WTC11 (cell line): ENCODE measurements around the gene DPP10. TPM values are rescaled to one million over a fixed set of nuclear protein-coding genes. Genes with fewer than 3 reads are reported as not detected.
"Not testable (repeated sequence)": the region's sequence is repeated elsewhere in the genome, so short reads cannot be mapped to it uniquely, and the experiment has no call there.

Experiments
- ATAC-seq: fragments of 200-7000 bp; cut with Tn5 transposase; 2 replicates; pipeline ENCODE4 v1.10.0; 2021; ENCODE audit warnings: mild to moderate bottlenecking, moderate library complexity
- CTCF ChIA-PET: fragments of 300-600 bp; sonication (Branson Sonifier 250); formaldehyde crosslinking; loops from one replicate; lab custom pipeline; 2021; ENCODE audit warnings: antibody characterized with exemption; lab: Charles Lee
- POLR2A ChIA-PET: fragments of 350-600 bp; sonication (Branson Sonifier 250); formaldehyde crosslinking; loops from one replicate; lab custom pipeline; 2021; ENCODE audit warnings: antibody characterized with exemption; lab: Charles Lee
- DNase-seq: peaks from one replicate; pipeline ENCODE4 v3.0.0; 2021; ENCODE audit warnings: low spot score
- H3K27ac Mint-ChIP-seq: 2 replicates; pipeline ENCODE4 v1.8.0; 2021; ENCODE audit warnings: mixed read lengths
- H3K27me3 Mint-ChIP-seq: 2 replicates; pipeline ENCODE4 v1.8.0; 2021; ENCODE audit warnings: low read depth, mild to moderate bottlenecking, moderate library complexity, mixed read lengths
- H3K36me3 Mint-ChIP-seq: 2 replicates; pipeline ENCODE4 v1.8.0; 2021; ENCODE audit warnings: mixed read lengths
- H3K4me1 Mint-ChIP-seq: 2 replicates; pipeline ENCODE4 v1.8.0; 2022; ENCODE audit warnings: mixed read lengths
- H3K4me3 Mint-ChIP-seq: 2 replicates; pipeline ENCODE4 v1.8.0; 2021; ENCODE audit warnings: mild to moderate bottlenecking, moderate library complexity, mixed read lengths
- H3K9me3 Mint-ChIP-seq: 2 replicates; pipeline ENCODE4 v1.8.0; 2021; ENCODE audit warnings: mixed read lengths
- ARID4B ChIP-seq: sonication (generic); formaldehyde crosslinking; IDR thresholded peaks from 2 replicates; pipeline ENCODE4 v1.8.0; 2023; ENCODE audit warnings: missing genetic modification reagents, mild to moderate bottlenecking, borderline replicate concordance
- ATF2 ChIP-seq: sonication (generic); formaldehyde crosslinking; IDR thresholded peaks from 2 replicates; pipeline ENCODE4 v1.8.1; 2022; ENCODE audit warnings: low read depth, missing genetic modification reagents, borderline replicate concordance
- CREM ChIP-seq: sonication (generic); formaldehyde crosslinking; IDR thresholded peaks from 2 replicates; pipeline ENCODE4 v1.8.1; 2022; ENCODE audit warnings: mild to moderate bottlenecking, missing genetic modification reagents, moderate library complexity
- ELF4 ChIP-seq: sonication (generic); formaldehyde crosslinking; IDR thresholded peaks from 2 replicates; pipeline ENCODE4 v1.8.1; 2022; ENCODE audit warnings: low read depth, mild to moderate bottlenecking, moderate library complexity, missing genetic modification reagents
- ETV6 ChIP-seq: sonication (generic); formaldehyde crosslinking; IDR thresholded peaks from 2 replicates; pipeline ENCODE4 v1.8.1; 2022; ENCODE audit warnings: mild to moderate bottlenecking, missing genetic modification reagents
- FOXK1 ChIP-seq: sonication (generic); formaldehyde crosslinking; IDR thresholded peaks from 2 replicates; pipeline ENCODE4 v1.8.0; 2022; ENCODE audit warnings: mild to moderate bottlenecking, moderate library complexity, missing genetic modification reagents
- HMGA2 ChIP-seq: fragments of 250-450 bp; sonication (Bioruptor Pico); IDR thresholded peaks from 2 replicates; pipeline ENCODE4 v1.4.0; 2021; ENCODE audit warnings: mild to moderate bottlenecking, moderate library complexity
- JUN ChIP-seq: sonication (generic); formaldehyde crosslinking; IDR thresholded peaks from 2 replicates; pipeline ENCODE4 v1.8.0; 2023; ENCODE audit warnings: mild to moderate bottlenecking, missing genetic modification reagents
- NR3C1 ChIP-seq: sonication (generic); formaldehyde crosslinking; conservative IDR thresholded peaks from 2 replicates; pipeline ENCODE4 v1.8.1; 2023; ENCODE audit warnings: low read depth, mild to moderate bottlenecking, missing genetic modification reagents
- SOX15 ChIP-seq: fragments of 250-450 bp; sonication (Bioruptor Pico); IDR thresholded peaks from 2 replicates; pipeline ENCODE4 v1.9.0; 2021; ENCODE audit warnings: mild to moderate bottlenecking
- TEAD1 ChIP-seq: sonication (generic); formaldehyde crosslinking; IDR thresholded peaks from 2 replicates; pipeline ENCODE4 v1.8.0; 2022; ENCODE audit warnings: mild to moderate bottlenecking, missing genetic modification reagents
- ZNF263 ChIP-seq: sonication (generic); formaldehyde crosslinking; IDR thresholded peaks from 2 replicates; pipeline ENCODE4 v1.8.1; 2022; ENCODE audit warnings: low read depth, mild to moderate bottlenecking, moderate library complexity, missing genetic modification reagents
- ZNF396 ChIP-seq: fragments of 250-450 bp; sonication (Bioruptor Pico); IDR thresholded peaks from 2 replicates; pipeline ENCODE4 v1.8.0; 2021; ENCODE audit warnings: mild to moderate bottlenecking, moderate library complexity, borderline replicate concordance
- ZNF425 ChIP-seq: fragments of 250-450 bp; sonication (Bioruptor Pico); conservative IDR thresholded peaks from 2 replicates; pipeline ENCODE4 v1.9.0; 2021; ENCODE audit warnings: mild to moderate bottlenecking
- ZNF532 ChIP-seq: fragments of 250-450 bp; sonication (Bioruptor Pico); IDR thresholded peaks from 2 replicates; pipeline ENCODE4 v1.9.0; 2021; ENCODE audit warnings: mild to moderate bottlenecking, borderline replicate concordance
- total RNA-seq: library from RNA; stranded (reverse); gene quantifications from 3 replicates; pipeline ENCODE4 v1.2.3, GENCODE V29; 2021

The DPP10 gene
- total RNA-seq, 1 experiment from 2014 or later: 4.0 TPM

GRCh38 chr2:114748175-114748574 lies 305.7 kb downstream of the DPP10 start:
- H3K27ac Mint-ChIP-seq, H3K27me3 Mint-ChIP-seq, DNase-seq, H3K4me3 Mint-ChIP-seq, POLR2A ChIA-PET, CTCF ChIA-PET, ATAC-seq: not testable (repeated sequence)
- Mint-ChIP-seq H3K36me3 (peaks cover 16% of the 10 kb centered on the region), H3K9me3 (peaks cover 41% of the 10 kb centered on the region), H3K4me1 (peaks cover 11% of the 10 kb centered on the region)
- peak; percentile 65; the same call in 1 of the 2 replicates for TF ChIP-seq HMGA2 (CRISPR knock-in tag)

- POLR2A ChIA-PET: no interaction called here
- Mint-ChIP-seq H3K36me3 (peaks cover 9% of the 10 kb centered on the region), H3K4me1 (peaks cover 2% of the 10 kb centered on the region; the same call in 1 of the 2 replicates), H3K27me3 (no peaks in the 10 kb centered on the region; the same call in 1 of the 2 replicates), H3K9me3 (peaks cover 30% of the 10 kb centered on the region), H3K27ac (no peak overlapping the region), H3K4me3 (no peak overlapping the region)
- CTCF ChIA-PET: no interaction called here
- DNase-seq (no peak), ATAC-seq (no peak)
- TF ChIP-seq CREM (no peak), ZNF263 (CRISPR knock-in tag) (no peak), ELF4 (CRISPR knock-in tag) (no peak), NR3C1 (CRISPR knock-in tag) (no peak)
Observed at GRCh38 chr2:114752425-114752824, 310.0 kb downstream of the DPP10 start.

- Mint-ChIP-seq H3K9me3 (peaks cover 36% of the 10 kb centered on the region), H3K27ac (no peak overlapping the region), H3K4me1 (peaks cover 5% of the 10 kb centered on the region; the same call in 1 of the 2 replicates), H3K27me3 (peaks cover 3% of the 10 kb centered on the region; the same call in 1 of the 2 replicates), H3K4me3 (no peak overlapping the region), H3K36me3 (peaks cover 9% of the 10 kb centered on the region)
- POLR2A ChIA-PET: interaction anchor here (0.6 kb wide), 1 partner anchor 349 kb away, joined by 5 read pairs; no protein-coding TSS in a partner anchor
- no peak for TF ChIP-seq ZNF532 (CRISPR knock-in tag)
- no peak for TF ChIP-seq NR3C1 (CRISPR knock-in tag)
- TF ChIP-seq FOXK1 (CRISPR knock-in tag): no peak
- no peak for TF ChIP-seq ZNF425 (CRISPR knock-in tag)
- no peak for TF ChIP-seq ETV6 (CRISPR knock-in tag)
- no peak for TF ChIP-seq JUN (CRISPR knock-in tag)
- no peak for TF ChIP-seq SOX15 (CRISPR knock-in tag)
- TF ChIP-seq ATF2 (CRISPR knock-in tag): no peak
- no peak for TF ChIP-seq ARID4B (CRISPR knock-in tag)
- TF ChIP-seq TEAD1 (CRISPR knock-in tag): no peak
- no peak for TF ChIP-seq ZNF396
- DNase-seq (no peak), ATAC-seq (no peak)
- CTCF ChIA-PET: interaction anchor here (0.6 to 1.2 kb wide), 2 partner anchors 11 to 20 kb away, joined by 3 to 4 read pairs; no protein-coding TSS in a partner anchor
Observed at GRCh38 chr2:114753145-114753544, 310.7 kb downstream of the DPP10 start.
